Measurements from ENCODE around the gene MUCL3. TPM values are rescaled to one million over a fixed set of nuclear protein-coding genes. Genes with fewer than 3 reads are reported as not detected.

Gene MUCL3
- total RNA-seq (not detected in 2 replicates), polyA plus RNA-seq (not detected in 2 replicates), polyA minus RNA-seq (not detected in 2 replicates)
- total RNA-seq (2013): not detected

GRCh38 chr6:30940361-30940986 lies at the start of gene MUCL3:
Gene MUCL3 (plus strand): TSS chr6:30940973. CDS start chr6:30941000, 27 bp downstream.
- Histone ChIP-seq H3K4me2 (replicated peaks; ENCODE audit: low read depth, low read length, poor library complexity, severe bottlenecking) (no peak within 1 kb of the TSS), H3K9me3 (ENCODE audit: control extremely low read depth in 1 of 3, control insufficient read depth in 2 of 3, insufficient read depth in 1 of 3, low read length in 2 of 3) (no peaks in the 10 kb centered on the region), H3K4me3 (ENCODE audit: control extremely low read depth in 1 of 5, extremely low read depth in 1 of 5, insufficient read depth in 1 of 5, low read depth in 2 of 5, low read length in 4 of 5) (no peak within 1 kb of the TSS), H3K36me3 (replicated peaks in 1 of 2; ENCODE audit: control extremely low read depth in 1 of 2, control insufficient read depth in 1 of 2, extremely low read depth in 1 of 2, insufficient read depth in 2 of 2, low read length in 1 of 2) (no peaks in the 10 kb centered on the region), H3K4me1 (ENCODE audit: control insufficient read depth in 2 of 2, insufficient read depth in 2 of 2, low read length in 2 of 2) (no peaks in the 10 kb centered on the region), H3K27ac (ENCODE audit: low read length in 2 of 2) (no peak within 1 kb of the TSS), H2AFZ (ENCODE audit: insufficient read depth, low read depth, low read length, poor library complexity, severe bottlenecking) (no peak within 1 kb of the TSS), H4K20me1 (ENCODE audit: control insufficient read depth, insufficient read depth, low read length, poor library complexity, severe bottlenecking) (no peaks in the 10 kb centered on the region), H3K9ac (ENCODE audit: low read length) (no peak within 1 kb of the TSS), H3K27me3 (replicated peaks in 1 of 4; ENCODE audit: control extremely low read depth in 1 of 4, control insufficient read depth in 3 of 4, insufficient read depth in 4 of 4, low read length in 3 of 4) (peaks cover 0 to 55% (median 18%) of the 10 kb centered on the region in 4 experiments), H3K79me2 (ENCODE audit: control insufficient read depth, insufficient read depth, low read length) (no peaks in the 10 kb centered on the region)
- ATAC-seq (ENCODE audit: low read depth) (no peak), DNase-seq (no peak)
- no peak within 1 kb of the TSS for H3K27ac Mint-ChIP-seq
- CTCF ChIA-PET: interaction anchor here (0.6 to 1.7 kb wide), 2 partner anchors 15 to 129 kb away, joined by 3 read pairs; no protein-coding TSS in a partner anchor
- H3K27me3 Mint-ChIP-seq: peaks cover 48% of the 10 kb centered on the region
- no peaks in the 10 kb centered on the region for H3K9me3 Mint-ChIP-seq (ENCODE audit: insufficient read depth)
- TF ChIP-seq EZH2 (IDR thresholded peaks at IDR 0.05; ENCODE audit: borderline replicate concordance, insufficient read depth, low read depth, low read length, poor library complexity, severe bottlenecking) (no peak), CTCF (IDR thresholded peaks at IDR 0.05) (no peak)
- no peaks in the 10 kb centered on the region for H3K4me1 Mint-ChIP-seq
- POLR2A ChIA-PET: no interaction called here
- no peak within 1 kb of the TSS for H3K4me3 Mint-ChIP-seq
- intact Hi-C loops (cut with micrococcal nuclease): no loop called here
- WGBS (ENCODE audit: insufficient coverage): 50% methylated on average over 5 of the region's 16 CpGs

GRCh38 chr6:30891450-30891723 lies 49.4 kb upstream of the MUCL3 start:
- WGBS (ENCODE audit: insufficient coverage): 83% methylated on average over 1 of the region's 4 CpGs
- Mint-ChIP-seq H3K9me3 (ENCODE audit: insufficient read depth) (no peaks in the 10 kb centered on the region), H3K27me3 (no peaks in the 10 kb centered on the region), H3K4me3 (no peak overlapping the region), H3K27ac (no peak overlapping the region), H3K4me1 (peaks cover 11% of the 10 kb centered on the region)
- no peaks in the 10 kb centered on the region for H3K9me3 ChIP-seq (ENCODE audit: control extremely low read depth in 1 of 3, control insufficient read depth in 2 of 3, insufficient read depth in 1 of 3, low read length in 2 of 3)
- DNase-seq (no peak), ATAC-seq (ENCODE audit: low read depth) (no peak)
- peaks cover 0 to 60% of the 10 kb centered on the region in 2 experiments for H3K36me3 ChIP-seq (replicated peaks in 1 of 2; ENCODE audit: control extremely low read depth in 1 of 2, control insufficient read depth in 1 of 2, extremely low read depth in 1 of 2, insufficient read depth in 2 of 2, low read length in 1 of 2)
- H3K9ac ChIP-seq (ENCODE audit: low read length): no peak overlapping the region
- intact Hi-C loops (cut with micrococcal nuclease): no loop called here
- H3K27ac ChIP-seq (ENCODE audit: low read length in 2 of 2): no peak overlapping the region
- peaks cover 64% of the 10 kb centered on the region for H4K20me1 ChIP-seq (ENCODE audit: control insufficient read depth, insufficient read depth, low read length, poor library complexity, severe bottlenecking)
- no peak for TF ChIP-seq EZH2 (IDR thresholded peaks at IDR 0.05; ENCODE audit: borderline replicate concordance, insufficient read depth, low read depth, low read length, poor library complexity, severe bottlenecking)
- TF ChIP-seq CTCF (IDR thresholded peaks at IDR 0.05): no peak
- H3K4me2 ChIP-seq (replicated peaks; ENCODE audit: low read depth, low read length, poor library complexity, severe bottlenecking): no peak overlapping the region
- no peaks in the 10 kb centered on the region for H3K27me3 ChIP-seq (replicated peaks in 1 of 4; ENCODE audit: control extremely low read depth in 1 of 4, control insufficient read depth in 3 of 4, insufficient read depth in 4 of 4, low read length in 3 of 4)
- CTCF ChIA-PET: interaction anchor here (1.5 to 1.6 kb wide), 2 partner anchors 24 to 70 kb away, joined by 3 to 4 read pairs; no protein-coding TSS in a partner anchor
- peaks cover 6 to 10% of the 10 kb centered on the region in 2 donors for H3K4me1 ChIP-seq (ENCODE audit: control insufficient read depth in 2 of 2, insufficient read depth in 2 of 2, low read length in 2 of 2)
- H3K79me2 ChIP-seq (ENCODE audit: control insufficient read depth, insufficient read depth, low read length): peaks cover 56% of the 10 kb centered on the region
- no peak overlapping the region for H2AFZ ChIP-seq (ENCODE audit: insufficient read depth, low read depth, low read length, poor library complexity, severe bottlenecking)
- POLR2A ChIA-PET: no interaction called here
- no peak overlapping the region for H3K4me3 ChIP-seq (ENCODE audit: control extremely low read depth in 1 of 5, extremely low read depth in 1 of 5, insufficient read depth in 1 of 5, low read depth in 2 of 5, low read length in 4 of 5)
